Measurements from ENCODE around the gene COPS9.

Gene COPS9

GRCh38 chr2:240095556-240096523 is 40.3 kb downstream of the COPS9 start:
- DNase-seq (ENCODE audit: extremely low spot score): no peak
- ChIA-PET CTCF (no interaction called here), POLR2A (no interaction called here)
- no peak for TF ChIP-seq FOXM1 (IDR thresholded peaks at IDR 0.05; ENCODE audit: borderline replicate concordance)
- no peak for TF ChIP-seq ELF4 (IDR thresholded peaks at IDR 0.05)
- TF ChIP-seq TARDBP (IDR thresholded peaks at IDR 0.05): no peak
- no peak for TF ChIP-seq PKNOX1 (IDR thresholded peaks at IDR 0.05)
- TF ChIP-seq L3MBTL2 (conservative IDR thresholded peaks at IDR 0.05): no peak
- TF ChIP-seq NFRKB (IDR thresholded peaks at IDR 0.05): no peak
- no peak for TF ChIP-seq FOXA1 (IDR thresholded peaks at IDR 0.05)
- no peak for TF ChIP-seq HDGF (IDR thresholded peaks at IDR 0.05; ENCODE audit: borderline replicate concordance)

GRCh38 chr2:240089306-240089705 is 46.8 kb downstream of the COPS9 start:
- no peak for TF ChIP-seq LEF1 (IDR thresholded peaks at IDR 0.05; ENCODE audit: borderline replicate concordance)
- no peak for DNase-seq (ENCODE audit: extremely low spot score)
- POLR2A ChIA-PET: no interaction called here
- CTCF ChIA-PET: no interaction called here

GRCh38 chr2:240086563-240086962 is 49.5 kb downstream of the COPS9 start:
- ChIA-PET POLR2A (no interaction called here), CTCF (no interaction called here)
- TF ChIP-seq CTBP1 (IDR thresholded peaks at IDR 0.05; ENCODE audit: borderline replicate concordance): no peak
- TF ChIP-seq FOXA1 (IDR thresholded peaks at IDR 0.05): no peak
- no peak for TF ChIP-seq LEF1 (IDR thresholded peaks at IDR 0.05; ENCODE audit: borderline replicate concordance)
- TF ChIP-seq SUZ12 (IDR thresholded peaks at IDR 0.05): no peak
- TF ChIP-seq TARDBP (IDR thresholded peaks at IDR 0.05): no peak
- no peak for TF ChIP-seq BHLHE40 (IDR thresholded peaks at IDR 0.05; ENCODE audit: borderline replicate concordance)
- TF ChIP-seq NFRKB (IDR thresholded peaks at IDR 0.05): no peak
- no peak for TF ChIP-seq SP1 (IDR thresholded peaks at IDR 0.05)
- DNase-seq (ENCODE audit: extremely low spot score): no peak
